HepG2 (cell line): ENCODE measurements around the gene ST3GAL5. TPM values are rescaled to one million over a fixed set of nuclear protein-coding genes. Genes with fewer than 3 reads are reported as not detected.

Source experiments
- BORCS8-MEF2B ChIP-seq: sonication (generic); formaldehyde crosslinking; IDR thresholded peaks from 2 replicates; pipeline ENCODE4 v1.8.0; 2022; ENCODE audit warnings: mild to moderate bottlenecking, missing genetic modification reagents
- FIP1L1 ChIP-seq: fragments of 200-400 bp; formaldehyde crosslinking; IDR thresholded peaks from 2 replicates; pipeline ENCODE4 v1.6.1; 2018; ENCODE audit warnings: low read depth, mild to moderate bottlenecking, low read length, moderate library complexity, borderline replicate concordance; ENCODE audit not compliant: insufficient read depth
- FOSL2 ChIP-seq: sonication (generic); formaldehyde crosslinking; IDR thresholded peaks from 2 replicates; pipeline ENCODE4 v1.4.0; 2020; ENCODE audit warnings: missing genetic modification reagents
- GLI4 ChIP-seq: sonication (generic); formaldehyde crosslinking; IDR thresholded peaks from 2 replicates; pipeline ENCODE4 v1.5.1; 2020; ENCODE audit warnings: missing genetic modification reagents, mild to moderate bottlenecking, moderate library complexity, borderline replicate concordance
- KAT2B ChIP-seq: fragments of 150-350 bp; IDR thresholded peaks from 2 replicates; pipeline ENCODE4 v1.6.1; 2014; ENCODE audit warnings: low read depth, low read length, borderline replicate concordance
- KMT2A ChIP-seq: sonication (generic); formaldehyde crosslinking; IDR thresholded peaks from 2 replicates; pipeline ENCODE4 v1.4.0; 2020; ENCODE audit warnings: missing genetic modification reagents
- MTF1 ChIP-seq: sonication (generic); formaldehyde crosslinking; IDR thresholded peaks from 2 replicates; pipeline ENCODE4 v1.5.0; 2020; ENCODE audit warnings: missing genetic modification reagents
- RFXAP ChIP-seq: sonication (generic); formaldehyde crosslinking; IDR thresholded peaks from 2 replicates; pipeline ENCODE4 v1.4.0; 2020; ENCODE audit warnings: missing genetic modification reagents, borderline replicate concordance
- SALL1 ChIP-seq: sonication (generic); formaldehyde crosslinking; IDR thresholded peaks from 2 replicates; pipeline ENCODE4 v1.8.0; 2022; ENCODE audit warnings: mild to moderate bottlenecking, missing genetic modification reagents
- SRSF9 ChIP-seq: fragments of 200-400 bp; formaldehyde crosslinking; IDR thresholded peaks from 2 replicates; pipeline ENCODE4 v1.6.1; 2018; ENCODE audit warnings: borderline replicate concordance, mild to moderate bottlenecking, low read depth, low read length; ENCODE audit not compliant: insufficient read depth, poor library complexity, severe bottlenecking
- XRCC5 ChIP-seq: fragments of 200-400 bp; formaldehyde crosslinking; optimal IDR thresholded peaks from 2 replicates; pipeline ENCODE3; 2017; ENCODE audit warnings: mild to moderate bottlenecking, low read length
- ZNF225 ChIP-seq: sonication (generic); formaldehyde crosslinking; IDR thresholded peaks from 2 replicates; pipeline ENCODE4 v1.4.0; 2020; ENCODE audit warnings: mild to moderate bottlenecking, missing genetic modification reagents
- ZNF546 ChIP-seq: sonication (generic); formaldehyde crosslinking; conservative IDR thresholded peaks from 2 replicates; pipeline ENCODE4 v1.8.1; 2023; ENCODE audit warnings: mild to moderate bottlenecking, missing genetic modification reagents
- ZNF619 ChIP-seq: sonication (generic); formaldehyde crosslinking; IDR thresholded peaks from 2 replicates; pipeline ENCODE4 v1.4.0; 2020; ENCODE audit warnings: mild to moderate bottlenecking, missing genetic modification reagents
- ZNF713 ChIP-seq: sonication (generic); formaldehyde crosslinking; IDR thresholded peaks from 2 replicates; pipeline ENCODE4 v1.4.0; 2020; ENCODE audit warnings: mild to moderate bottlenecking, missing genetic modification reagents
- ZNF788 ChIP-seq: sonication (generic); formaldehyde crosslinking; IDR thresholded peaks from 2 replicates; pipeline ENCODE4 v1.5.0; 2020; ENCODE audit warnings: mild to moderate bottlenecking, missing genetic modification reagents, borderline replicate concordance
- ZNF792 ChIP-seq: IDR thresholded peaks from 2 replicates; pipeline ENCODE4 v1.6.1; 2016
- ZNF839 ChIP-seq: sonication (generic); formaldehyde crosslinking; IDR thresholded peaks from 2 replicates; pipeline ENCODE4 v1.4.0; 2020; ENCODE audit warnings: missing genetic modification reagents, mild to moderate bottlenecking, borderline replicate concordance
- ZNF891 ChIP-seq: sonication (generic); formaldehyde crosslinking; IDR thresholded peaks from 2 replicates; pipeline ENCODE4 v1.5.0; 2020; ENCODE audit warnings: mild to moderate bottlenecking, missing genetic modification reagents
- polyA plus RNA-seq, 8 experiments: library from polyadenylated mRNA; depleted of rRNA in 3 of 8; stranded (reverse) in 7 of 8; unstranded in 1 of 8; fragments of >200 nt; fragmentation: Illumina TruSeq in 4 of 8; extraction: Trizol in 4 of 8; gene quantifications; 2 replicates each; pipeline versions ENCODE4 v1.2.1 to v1.2.3, GENCODE V29; 2011 to 2016; ENCODE audit warnings: low read depth in 4 of 8, missing spikeins in 1 of 8, mixed read lengths in 1 of 8; ENCODE audit not compliant: insufficient read depth in 1 of 8
- total RNA-seq, 5 experiments: library from RNA; depleted of rRNA; stranded (reverse); fragments of >200 nt; fragmentation: Illumina TruSeq; extraction: Trizol; gene quantifications; 2 replicates each; pipeline ENCODE4 v1.2.3, GENCODE V29; 2016; ENCODE audit warnings: low read depth in 1 of 5
- TF ChIP-seq, protein P1 (sequence below): sonication (generic); formaldehyde crosslinking; IDR thresholded peaks from 2 replicates; pipeline ENCODE4 v1.5.0; 2020; ENCODE audit warnings: mild to moderate bottlenecking, missing genetic modification reagents

The ST3GAL5 gene
- total and polyA plus RNA-seq, 2 of the 13 experiments (the other 11 are each of a cell fraction or from before 2014, with no cell fraction given) = 1.3 to 2.0 TPM

DNA sequence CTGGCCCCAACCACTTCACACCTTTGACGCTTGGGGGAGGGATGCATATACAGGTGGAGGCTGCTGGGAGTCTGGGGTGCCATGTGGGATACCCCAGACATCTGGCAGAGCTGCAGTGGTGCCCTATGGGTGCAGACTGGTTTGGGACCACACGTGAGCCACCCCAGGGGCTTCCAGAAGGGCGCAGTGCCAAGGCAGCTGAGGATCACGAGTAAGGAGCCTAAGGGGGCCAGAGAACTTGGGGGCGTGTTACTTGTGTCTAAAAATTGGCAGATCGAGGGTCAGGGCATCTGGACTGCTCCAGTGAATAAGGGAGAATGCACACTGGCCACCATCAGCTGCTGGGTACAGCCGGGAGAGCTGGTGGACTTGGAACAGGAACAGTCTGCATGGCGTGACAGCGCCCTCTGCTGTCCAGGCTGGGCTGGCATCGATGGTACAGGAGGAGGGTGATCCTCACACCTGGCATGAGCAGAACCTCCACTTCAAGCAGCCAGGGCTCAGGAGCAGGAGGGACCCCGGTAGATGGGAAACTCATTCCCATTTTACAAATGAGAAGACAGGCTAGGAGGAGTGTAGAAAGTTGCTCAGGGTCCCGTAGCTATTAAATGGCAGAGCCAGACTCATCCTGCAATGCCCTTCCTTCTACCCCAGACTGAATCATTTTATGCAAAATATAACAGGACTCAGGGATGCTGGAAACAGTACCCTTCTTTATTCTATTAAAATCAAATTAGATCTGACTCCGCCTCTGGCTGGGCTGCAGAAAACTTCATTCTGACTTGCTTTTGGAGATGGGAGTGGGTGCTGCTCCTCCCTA is 74.6 kb downstream of the ST3GAL5 start (continued):
- TF ChIP-seq ZNF839 (CRISPR knock-in tag) = 0 out of 2 replicates have a peak, but pooled peaks have one; percentile 49
- TF ChIP-seq SRSF9 = no peak
- no peak for TF ChIP-seq MTF1 (CRISPR knock-in tag)
- TF ChIP-seq KMT2A (CRISPR knock-in tag) = 0 out of 2 replicates have a peak, but pooled peaks have one; percentile 20
- 0 out of 2 replicates have a peak, but pooled peaks have one; percentile 45 for TF ChIP-seq ZNF225 (CRISPR knock-in tag)
- peak; percentile 93 for TF ChIP-seq XRCC5
- TF ChIP-seq ZNF619 (CRISPR knock-in tag) = peak; percentile 57; the same call in 1 of the 2 replicates
- TF ChIP-seq BORCS8-MEF2B (CRISPR knock-in tag) = peak; percentile 77
- TF ChIP-seq ZNF891 = peak; percentile 58; the same call in 1 of the 2 replicates
- no peak for TF ChIP-seq RFXAP
- TF ChIP-seq KAT2B = no peak
- no peak for TF ChIP-seq ZNF713
- no peak for TF ChIP-seq GLI4
- TF ChIP-seq FIP1L1 = no peak
- peak; percentile 35; the same call in 1 of the 2 replicates for TF ChIP-seq FOSL2 (CRISPR knock-in tag)
- TF ChIP-seq SALL1 = peak; percentile 39; the same call in 1 of the 2 replicates
- TF ChIP-seq, protein P1, sequence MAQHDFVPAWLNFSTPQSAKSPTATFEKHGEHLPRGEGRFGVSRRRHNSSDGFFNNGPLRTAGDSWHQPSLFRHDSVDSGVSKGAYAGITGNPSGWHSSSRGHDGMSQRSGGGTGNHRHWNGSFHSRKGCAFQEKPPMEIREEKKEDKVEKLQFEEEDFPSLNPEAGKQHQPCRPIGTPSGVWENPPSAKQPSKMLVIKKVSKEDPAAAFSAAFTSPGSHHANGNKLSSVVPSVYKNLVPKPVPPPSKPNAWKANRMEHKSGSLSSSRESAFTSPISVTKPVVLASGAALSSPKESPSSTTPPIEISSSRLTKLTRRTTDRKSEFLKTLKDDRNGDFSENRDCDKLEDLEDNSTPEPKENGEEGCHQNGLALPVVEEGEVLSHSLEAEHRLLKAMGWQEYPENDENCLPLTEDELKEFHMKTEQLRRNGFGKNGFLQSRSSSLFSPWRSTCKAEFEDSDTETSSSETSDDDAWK (CRISPR knock-in tag) = no peak
- TF ChIP-seq ZNF546 (CRISPR knock-in tag) = no peak
- peak; percentile 59; the same call in 1 of the 2 replicates for TF ChIP-seq ZNF788 (CRISPR knock-in tag)
- 0 out of 2 replicates have a peak, but pooled peaks have one; percentile 36 for TF ChIP-seq ZNF792 (CRISPR knock-in tag)
